OCI-LY1 (cell line): Measurements from ENCODE around the gene NRCAM.

Source experiments
- H2AFZ ChIP-seq: fragments of 200-600 bp; sonication (generic), shearing (Covaris generic); 2 replicates; pipeline ENCODE4 v1.6.0; 2014; ENCODE audit warnings: antibody characterized with exemption, mild to moderate bottlenecking, low read length
- H3F3A ChIP-seq: fragments of 200-600 bp; sonication (generic), shearing (Covaris generic); 2 replicates; pipeline ENCODE4 v1.6.0; 2014; ENCODE audit warnings: mild to moderate bottlenecking, antibody characterized with exemption, low read length, moderate library complexity; ENCODE audit not compliant: insufficient read depth
- H3K27ac ChIP-seq: fragments of 200-600 bp; sonication (generic); 2 replicates; pipeline ENCODE4 v1.5.1; 2014; ENCODE audit warnings: low read length, mixed run types, mild to moderate bottlenecking, low read depth; ENCODE audit not compliant: poor library complexity, severe bottlenecking
- H3K27me3 ChIP-seq: fragments of 200-600 bp; sonication (generic); 2 replicates; pipeline ENCODE4 v1.6.0; 2014; ENCODE audit warnings: antibody characterized with exemption, mild to moderate bottlenecking, low read length, moderate library complexity; ENCODE audit not compliant: insufficient read depth
- H3K36me3 ChIP-seq: fragments of 200-600 bp; sonication (generic); 2 replicates; pipeline ENCODE4 v1.6.1; 2014; ENCODE audit warnings: mild to moderate bottlenecking, antibody characterized with exemption, low read length, moderate library complexity, mixed read lengths; ENCODE audit not compliant: insufficient read depth
- H3K4me1 ChIP-seq: fragments of 200-600 bp; sonication (generic); 2 replicates; pipeline ENCODE4 v1.5.1; 2014; ENCODE audit warnings: mild to moderate bottlenecking, low read length, moderate library complexity; ENCODE audit not compliant: insufficient read depth, severe bottlenecking
- H3K4me2 ChIP-seq: fragments of 200-600 bp; sonication (generic), shearing (Covaris generic); 2 replicates; pipeline ENCODE4 v1.6.1; 2014; ENCODE audit warnings: low read length
- H3K4me3 ChIP-seq: fragments of 200-600 bp; sonication (generic); 2 replicates; pipeline ENCODE4 v1.5.1; 2014; ENCODE audit warnings: low read length, low read depth, mild to moderate bottlenecking, mixed read lengths; ENCODE audit not compliant: poor library complexity, severe bottlenecking
- H3K79me2 ChIP-seq: fragments of 200-600 bp; shearing (Covaris generic); 2 replicates; pipeline ENCODE4 v1.6.1; 2016; ENCODE audit warnings: mixed run types, low read length, mixed read lengths; ENCODE audit not compliant: insufficient read depth
- H3K9ac ChIP-seq: fragments of 200-600 bp; sonication (generic), shearing (Covaris generic); 2 replicates; pipeline ENCODE4 v1.6.1; 2014; ENCODE audit warnings: mild to moderate bottlenecking, low read length, mixed read lengths
- H3K9me2 ChIP-seq: fragments of 200-600 bp; sonication (generic), shearing (Covaris generic); 2 replicates; pipeline ENCODE4 v1.6.1; 2014; ENCODE audit warnings: low read depth, mild to moderate bottlenecking, low read length, mixed read lengths
- H3K9me3 ChIP-seq: fragments of 200-600 bp; shearing (Covaris generic); 2 replicates; pipeline ENCODE4 v1.6.1; 2014; ENCODE audit warnings: low read length, mixed read lengths
- H4K20me1 ChIP-seq: fragments of 200-600 bp; sonication (generic), shearing (Covaris generic); 2 replicates; pipeline ENCODE4 v1.6.0; 2016; ENCODE audit warnings: mild to moderate bottlenecking, low read length; ENCODE audit not compliant: insufficient read depth
- EZH2 ChIP-seq: fragments of 200-600 bp; sonication (generic), shearing (Covaris generic); IDR thresholded peaks from 2 replicates; pipeline ENCODE4 v1.8.0; 2017; ENCODE audit warnings: borderline replicate concordance, mixed run types, mild to moderate bottlenecking, antibody characterized with exemption, low read length, moderate library complexity, mixed read lengths
- TF ChIP-seq, protein P1 (sequence below): fragments of 200-600 bp; sonication (generic), shearing (Covaris generic); IDR thresholded peaks from 2 replicates; pipeline ENCODE4 v1.5.1; 2017; ENCODE audit warnings: mild to moderate bottlenecking, antibody characterized with exemption, low read length, moderate library complexity, mixed read lengths

The NRCAM gene

GRCh38 chr7:108102671-108103312 lies 353.4 kb downstream of the NRCAM start:
- Histone ChIP-seq H3K4me3 (no peak overlapping the region), H3F3A (no peaks in the 10 kb centered on the region), H2AFZ (no peak overlapping the region), H3K4me2 (no peak overlapping the region), H3K9ac (no peak overlapping the region), H3K79me2 (no peaks in the 10 kb centered on the region), H4K20me1 (no peaks in the 10 kb centered on the region), H3K9me2 (no peaks in the 10 kb centered on the region), H3K36me3 (no peaks in the 10 kb centered on the region), H3K27ac (no peak overlapping the region), H3K4me1 (no peaks in the 10 kb centered on the region), H3K9me3 (no peaks in the 10 kb centered on the region), H3K27me3 (peaks cover 4% of the 10 kb centered on the region; the same call in 1 of the 2 replicates)
- TF ChIP-seq, protein P1, sequence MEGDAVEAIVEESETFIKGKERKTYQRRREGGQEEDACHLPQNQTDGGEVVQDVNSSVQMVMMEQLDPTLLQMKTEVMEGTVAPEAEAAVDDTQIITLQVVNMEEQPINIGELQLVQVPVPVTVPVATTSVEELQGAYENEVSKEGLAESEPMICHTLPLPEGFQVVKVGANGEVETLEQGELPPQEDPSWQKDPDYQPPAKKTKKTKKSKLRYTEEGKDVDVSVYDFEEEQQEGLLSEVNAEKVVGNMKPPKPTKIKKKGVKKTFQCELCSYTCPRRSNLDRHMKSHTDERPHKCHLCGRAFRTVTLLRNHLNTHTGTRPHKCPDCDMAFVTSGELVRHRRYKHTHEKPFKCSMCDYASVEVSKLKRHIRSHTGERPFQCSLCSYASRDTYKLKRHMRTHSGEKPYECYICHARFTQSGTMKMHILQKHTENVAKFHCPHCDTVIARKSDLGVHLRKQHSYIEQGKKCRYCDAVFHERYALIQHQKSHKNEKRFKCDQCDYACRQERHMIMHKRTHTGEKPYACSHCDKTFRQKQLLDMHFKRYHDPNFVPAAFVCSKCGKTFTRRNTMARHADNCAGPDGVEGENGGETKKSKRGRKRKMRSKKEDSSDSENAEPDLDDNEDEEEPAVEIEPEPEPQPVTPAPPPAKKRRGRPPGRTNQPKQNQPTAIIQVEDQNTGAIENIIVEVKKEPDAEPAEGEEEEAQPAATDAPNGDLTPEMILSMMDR, result no peak
- no peak for TF ChIP-seq EZH2

DNA sequence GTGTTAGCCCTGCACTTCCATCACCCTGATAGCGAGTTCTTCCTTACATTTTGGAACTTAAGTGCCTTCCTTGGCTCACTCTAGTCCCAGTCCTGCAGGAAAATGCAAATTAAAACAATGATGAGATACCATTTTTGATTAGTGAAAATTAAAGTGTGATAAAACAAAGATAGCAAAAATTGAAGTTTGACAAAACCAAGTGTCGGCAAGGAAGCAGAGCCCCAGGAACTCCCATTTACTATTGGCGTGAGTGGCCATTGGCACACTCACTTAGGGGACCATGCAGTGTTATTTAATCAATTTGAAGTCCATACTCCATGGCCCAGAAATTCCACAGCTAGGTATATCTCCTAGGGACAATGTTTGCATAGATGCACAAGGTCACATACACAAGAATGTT lies 354.5 kb downstream of the NRCAM start:
- H3K27me3 ChIP-seq, result peaks cover 4% of the 10 kb centered on the region; the same call in 1 of the 2 replicates

DNA sequence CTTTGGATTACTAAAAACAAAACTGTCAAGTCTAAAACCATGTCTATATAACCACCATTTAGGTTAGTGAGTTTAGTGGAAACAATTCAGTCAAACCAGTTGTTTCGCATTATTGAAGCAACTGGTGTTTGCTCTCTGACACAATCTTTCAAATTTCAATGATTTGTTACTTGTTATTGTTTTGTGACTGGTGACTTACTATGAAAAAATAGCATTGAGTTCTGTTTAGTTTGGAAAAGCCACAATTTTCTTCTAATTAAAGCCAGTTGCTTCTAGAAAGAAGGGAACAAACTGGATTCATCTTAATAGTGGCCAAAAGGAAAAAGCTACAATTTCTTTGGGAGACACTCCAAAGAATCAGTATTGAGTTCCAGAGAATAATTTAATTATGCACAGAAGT lies 356.5 kb downstream of the NRCAM start:
- Histone ChIP-seq H3K27me3 (peaks cover 4% of the 10 kb centered on the region; the same call in 1 of the 2 replicates), H3K9ac (no peak overlapping the region)
- no peak for TF ChIP-seq EZH2
- TF ChIP-seq, protein P1, result no peak

More for the DNA sequence above, 354.5 kb downstream of the NRCAM start:
- Histone ChIP-seq H3K36me3 (no peaks in the 10 kb centered on the region), H3K27ac (no peak overlapping the region), H3K79me2 (no peaks in the 10 kb centered on the region), H3K4me3 (no peak overlapping the region), H4K20me1 (no peaks in the 10 kb centered on the region), H3K4me2 (no peak overlapping the region), H3K9ac (no peak overlapping the region), H3K9me2 (no peaks in the 10 kb centered on the region), H3K9me3 (no peaks in the 10 kb centered on the region), H2AFZ (no peak overlapping the region), H3K4me1 (no peaks in the 10 kb centered on the region), H3F3A (no peaks in the 10 kb centered on the region)
- TF ChIP-seq, protein P1, result no peak
- no peak for TF ChIP-seq EZH2

More for the DNA sequence above, 356.5 kb downstream of the NRCAM start:
- no peaks in the 10 kb centered on the region for H3K36me3 ChIP-seq
- no peak overlapping the region for H3K4me3 ChIP-seq
- no peaks in the 10 kb centered on the region for H3K9me3 ChIP-seq
- no peaks in the 10 kb centered on the region for H3K9me2 ChIP-seq
- H3K27ac ChIP-seq, result no peak overlapping the region
- H4K20me1 ChIP-seq, result no peaks in the 10 kb centered on the region
- H3K4me1 ChIP-seq, result no peaks in the 10 kb centered on the region
- no peak overlapping the region for H3K4me2 ChIP-seq
- H3K79me2 ChIP-seq, result no peaks in the 10 kb centered on the region
- H2AFZ ChIP-seq, result no peak overlapping the region
- no peaks in the 10 kb centered on the region for H3F3A ChIP-seq
